K562 (cell line): Measurements from ENCODE around the gene ACRBP. TPM values are rescaled to one million over a fixed set of nuclear protein-coding genes. Genes with fewer than 3 reads are reported as not detected.

Source experiments
- ARID3B ChIP-seq: fragments of 250-450 bp; sonication (Bioruptor Pico); IDR thresholded peaks from 2 replicates; pipeline ENCODE4 v1.4.0; 2020; ENCODE audit warnings: borderline replicate concordance
- ATF1 ChIP-seq, 2 experiments: fragments of 450-650 bp in 1 of 2; IDR thresholded peaks; 2 replicates each; pipeline ENCODE4 v1.6.1; 2016; ENCODE audit warnings: missing compliant biosample characterization in 1 of 2, missing genetic modification characterization in 1 of 2
- ATF4 ChIP-seq: fragments of 450-650 bp; formaldehyde crosslinking; IDR thresholded peaks from 2 replicates; pipeline ENCODE4 v1.4.0; 2022; ENCODE audit warnings: mild to moderate bottlenecking, moderate library complexity
- C11orf30 ChIP-seq: fragments of 450-650 bp; IDR thresholded peaks from 2 replicates; pipeline ENCODE4 v1.6.1; 2016; ENCODE audit warnings: low read depth, mild to moderate bottlenecking
- ELF4 ChIP-seq: fragments of 450-650 bp; formaldehyde crosslinking; IDR thresholded peaks from 2 replicates; pipeline ENCODE4 v1.4.0; 2022; ENCODE audit warnings: missing genetic modification characterization
- FOXK2 ChIP-seq, 2 experiments: fragments of 450-650 bp; IDR thresholded peaks in 1 of 2; conservative IDR thresholded peaks in 1 of 2; 2 replicates each; pipeline ENCODE4 v1.6.1; 2016; ENCODE audit warnings: low read depth in 2 of 2, mild to moderate bottlenecking in 1 of 2
- HINFP ChIP-seq: fragments of 450-650 bp; conservative IDR thresholded peaks from 2 replicates; pipeline ENCODE4 v1.6.1; 2016; ENCODE audit warnings: missing genetic modification characterization, low read depth, mild to moderate bottlenecking, control low read depth, missing compliant biosample characterization
- ID3 ChIP-seq, 2 experiments: fragments of 250-450 bp in 1 of 2; fragments of 450-650 bp in 1 of 2; sonication (Bioruptor Pico) in 1 of 2; IDR thresholded peaks; 2 replicates each; pipeline versions ENCODE4 v1.6.1 to v1.8.0; 2016 to 2021; ENCODE audit warnings: mild to moderate bottlenecking in 2 of 2, moderate library complexity in 2 of 2, missing compliant biosample characterization in 1 of 2, missing genetic modification characterization in 1 of 2
- JUN ChIP-seq, 2 experiments: sonication (generic) in 1 of 2; formaldehyde crosslinking in 1 of 2; IDR thresholded peaks; 2 replicates each; pipeline versions ENCODE4 v1.6.1 to v1.8.0; 2012 to 2022; ENCODE audit warnings: borderline replicate concordance in 2 of 2, mild to moderate bottlenecking in 2 of 2, improper control_type of control experiment in 1 of 2, low read depth in 1 of 2, low read length in 1 of 2, missing genetic modification reagents in 1 of 2
- MAFG ChIP-seq: fragments of 450-650 bp; conservative IDR thresholded peaks from 2 replicates; pipeline ENCODE4 v1.6.1; 2016; ENCODE audit warnings: missing genetic modification characterization, missing compliant biosample characterization
- MAX ChIP-seq: sonication (generic); formaldehyde crosslinking; IDR thresholded peaks from 2 replicates; pipeline ENCODE4 v1.9.0; 2022; ENCODE audit warnings: mild to moderate bottlenecking, missing genetic modification reagents
- MNT ChIP-seq, 2 experiments: fragments of 450-650 bp; conservative IDR thresholded peaks; 2 replicates each; pipeline ENCODE4 v1.6.1; 2017; ENCODE audit warnings: mild to moderate bottlenecking in 2 of 2, moderate library complexity in 2 of 2
- NBN ChIP-seq: fragments of 450-650 bp; IDR thresholded peaks from 2 replicates; pipeline ENCODE4 v1.6.1; 2016; ENCODE audit warnings: low read depth, mild to moderate bottlenecking
- RBM22 ChIP-seq: fragments of 200-400 bp; formaldehyde crosslinking; IDR thresholded peaks from 2 replicates; pipeline ENCODE4 v1.6.1; 2018; ENCODE audit warnings: low read length, low read depth; ENCODE audit not compliant: poor library complexity, severe bottlenecking
- ZBTB2 ChIP-seq: fragments of 450-650 bp; IDR thresholded peaks from 2 replicates; pipeline ENCODE4 v1.6.1; 2016; ENCODE audit warnings: antibody characterized with exemption
- ZNF140 ChIP-seq: fragments of 250-450 bp; sonication (Bioruptor Pico); IDR thresholded peaks from 2 replicates; pipeline ENCODE4 v1.8.0; 2021; ENCODE audit warnings: moderate library complexity, mild to moderate bottlenecking, inconsistent platforms
- polyA plus RNA-seq, 8 experiments: library from polyadenylated mRNA; depleted of rRNA in 4 of 8; stranded (reverse) in 5 of 8; unstranded in 3 of 8; fragments of >200 nt; fragmentation: Nextera tagmentation in 2 of 8; fragmentation: Illumina TruSeq in 1 of 8; extraction: Ambion mirVana in 2 of 8; extraction: Trizol in 1 of 8; gene quantifications; 2 replicates each; pipeline versions ENCODE4 v1.2.1 to v1.2.3, GENCODE V29; 2011 to 2014; ENCODE audit warnings: inconsistent platforms in 1 of 8, missing spikeins in 1 of 8
- total RNA-seq, 7 experiments: library from RNA; depleted of rRNA in 6 of 7; stranded (reverse); fragments of >200 nt in 6 of 7; fragmentation: Illumina TruSeq in 2 of 7; extraction: Trizol in 2 of 7; gene quantifications; 2 replicates each; pipeline versions ENCODE4 v1.2.1 to v1.2.3, GENCODE V29; 2011 to 2021; ENCODE audit warnings: low replicate concordance in 1 of 7

Gene ACRBP
- total and polyA plus RNA-seq, 9 of the 15 experiments (the other 6 are each of a cell fraction or from before 2014, with no cell fraction given) = 3.1 to 31.8 (median 8.4) TPM

GRCh38 chr12:6688999-6689882 lies 42.0 kb upstream of the ACRBP start, which contains the start of gene ZNF384 (continued):
- TF ChIP-seq ATF1 (CRISPR knock-in tag; IDR thresholded peaks at IDR 0.05) = peak; percentile 65
- TF ChIP-seq ATF1 (tag; IDR thresholded peaks at IDR 0.05) = peak; percentile 96
- TF ChIP-seq FOXK2 (conservative IDR thresholded peaks at IDR 0.05 in 1 of 2, IDR thresholded peaks at IDR 0.05 in 1 of 2; ENCODE audit: low read depth in 2 of 2) = peak; percentile 68 to 70
- no peak for TF ChIP-seq ARID3B (CRISPR knock-in tag)
- TF ChIP-seq JUN (IDR thresholded peaks at IDR 0.05; ENCODE audit: borderline replicate concordance, low read depth, low read length) = peak; percentile 54; the same call in 1 of the 2 replicates
- no peak for TF ChIP-seq JUN (CRISPR knock-in tag; IDR thresholded peaks at IDR 0.05; ENCODE audit: borderline replicate concordance)
- TF ChIP-seq ATF4 (CRISPR knock-in tag) = no peak
- no peak for TF ChIP-seq ZNF140 (CRISPR knock-in tag)
- peak; percentile 55; the same call in 1 of the 2 replicates for TF ChIP-seq ELF4 (CRISPR knock-in tag)
- TF ChIP-seq NBN = peak; percentile 69; the same call in 1 of the 2 replicates
- no peak for TF ChIP-seq HINFP (tag)
- no peak for TF ChIP-seq ID3 (CRISPR knock-in tag; IDR thresholded peaks at IDR 0.05)
- no peak for TF ChIP-seq ID3 (tag; IDR thresholded peaks at IDR 0.05)
- peak; percentile 47; the same call in 1 of the 2 replicates for TF ChIP-seq ZBTB2
- no peak for TF ChIP-seq MAFG
- TF ChIP-seq RBM22 = no peak
- peak; percentile 85 to 92 for TF ChIP-seq MNT (conservative IDR thresholded peaks at IDR 0.05)
- TF ChIP-seq C11orf30 = peak; percentile 87
- peak; percentile 70; the same call in 1 of the 2 replicates for TF ChIP-seq MAX (CRISPR knock-in tag)
